ENCODE data around the gene RAB27B.
A peak's percentile ranks its signal among the peaks of the same experiment; 100 is the strongest.

RAB27B gene, protein sequence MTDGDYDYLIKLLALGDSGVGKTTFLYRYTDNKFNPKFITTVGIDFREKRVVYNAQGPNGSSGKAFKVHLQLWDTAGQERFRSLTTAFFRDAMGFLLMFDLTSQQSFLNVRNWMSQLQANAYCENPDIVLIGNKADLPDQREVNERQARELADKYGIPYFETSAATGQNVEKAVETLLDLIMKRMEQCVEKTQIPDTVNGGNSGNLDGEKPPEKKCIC

DNA sequence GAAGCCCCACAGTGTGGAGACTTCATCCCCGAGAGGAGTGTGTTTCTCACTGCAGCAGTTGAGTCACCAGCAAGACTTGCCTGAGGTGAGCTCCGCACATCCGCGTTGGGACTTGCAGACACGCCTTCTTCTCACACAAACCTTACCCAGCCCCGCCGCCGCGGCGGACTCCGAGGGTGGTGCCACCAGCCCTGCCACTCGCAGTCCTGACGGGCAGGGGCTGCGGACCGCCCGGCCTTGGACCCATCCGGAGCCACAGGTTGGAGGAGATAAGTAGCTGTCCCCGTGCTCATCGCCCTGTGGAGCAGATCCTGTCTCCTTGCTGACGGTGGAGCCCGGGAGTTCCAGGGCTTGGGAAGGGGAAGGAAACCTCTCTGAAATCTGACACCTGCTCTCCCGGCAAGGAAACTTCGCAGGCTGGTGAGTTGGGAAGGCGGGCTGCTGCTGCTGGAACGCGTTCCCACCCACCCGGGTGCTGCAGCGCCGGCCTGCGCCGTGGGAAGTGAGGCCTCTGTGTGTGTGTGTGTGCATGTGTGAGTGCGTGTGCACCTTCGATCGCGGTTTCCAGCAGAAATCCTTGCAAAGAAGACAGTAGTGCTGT, at the start of gene RAB27B:
RAB27B (plus strand) TSS at position 197 of the 601 bp plus-strand sequence. CDS start 49,109 bp downstream, outside the sequence.
- peaks cover 17% of the 10 kb centered on the region for H3K27me3 ChIP-seq (ENCODE audit: insufficient read depth, low read length)
- peaks cover 5% of the 10 kb centered on the region for H3K9me3 ChIP-seq (ENCODE audit: low read length)
- H3K4me1 ChIP-seq (ENCODE audit: insufficient read depth, low read length) = peaks cover 9% of the 10 kb centered on the region
- peak within 1 kb of the TSS; percentile 35 for H3K4me3 ChIP-seq (ENCODE audit: low read length)
- no peaks in the 10 kb centered on the region for H3K36me3 ChIP-seq (ENCODE audit: insufficient read depth, low read length)
- peak within 1 kb of the TSS; percentile 49 for H2AFZ ChIP-seq (ENCODE audit: low read depth, low read length)

DNA sequence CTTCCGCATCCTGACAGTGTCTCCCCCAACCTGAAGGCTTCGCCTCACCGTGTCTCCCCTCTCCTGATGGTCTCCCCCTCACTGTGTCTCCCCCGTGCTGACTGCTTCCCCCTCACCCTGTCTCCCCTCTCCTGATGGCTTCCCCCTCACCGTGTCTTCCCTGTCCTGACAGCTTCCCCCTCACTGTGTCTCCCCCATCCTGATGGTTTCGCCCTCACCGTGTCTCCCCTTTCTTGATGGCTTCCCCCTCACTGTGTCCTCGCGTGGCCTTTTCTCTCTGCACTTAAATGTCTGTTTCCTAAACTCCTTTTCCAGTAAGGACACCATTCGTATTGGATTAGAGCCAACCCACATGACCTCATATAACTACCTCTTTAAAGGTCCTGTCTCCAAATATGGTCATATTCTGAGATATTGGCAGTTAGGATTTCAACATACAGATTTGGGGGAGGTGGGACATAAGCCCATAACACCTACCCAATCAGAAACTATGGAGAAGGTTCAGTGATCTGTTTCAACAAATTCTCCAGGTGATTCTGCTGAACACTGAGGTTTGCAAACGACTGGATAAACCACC, 47.9 kb upstream of the RAB27B start:
- Histone ChIP-seq H3K36me3 (ENCODE audit: insufficient read depth, low read length) (no peaks in the 10 kb centered on the region), H3K4me3 (ENCODE audit: low read length) (no peak overlapping the region), H2AFZ (ENCODE audit: low read depth, low read length) (no peak overlapping the region), H3K4me1 (ENCODE audit: insufficient read depth, low read length) (no peaks in the 10 kb centered on the region), H3K9me3 (ENCODE audit: low read length) (no peaks in the 10 kb centered on the region), H3K27me3 (ENCODE audit: insufficient read depth, low read length) (no peaks in the 10 kb centered on the region)

DNA sequence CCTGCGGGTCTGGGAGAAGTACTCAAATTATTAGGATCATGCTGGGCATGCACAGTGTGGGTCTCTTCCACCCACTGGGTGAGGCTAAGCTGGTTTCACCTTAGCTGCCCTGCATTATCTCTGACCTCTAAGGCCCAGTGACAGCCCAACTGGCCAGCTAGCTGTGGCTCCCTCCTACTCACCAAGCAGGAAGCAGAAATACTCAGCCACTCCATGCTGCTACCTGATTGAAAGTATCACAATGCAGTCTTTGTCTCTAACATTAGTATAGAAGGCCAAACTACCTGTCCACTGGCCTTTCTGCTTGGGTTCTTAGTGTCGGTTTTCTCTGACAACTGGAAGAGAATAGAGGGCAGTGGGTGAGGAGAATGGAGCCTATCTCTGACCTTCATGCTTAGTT, 47.3 kb upstream of the RAB27B start:
- Histone ChIP-seq H2AFZ (ENCODE audit: low read depth, low read length) (no peak overlapping the region), H3K9me3 (ENCODE audit: low read length) (no peaks in the 10 kb centered on the region), H3K36me3 (ENCODE audit: insufficient read depth, low read length) (no peaks in the 10 kb centered on the region), H3K4me1 (ENCODE audit: insufficient read depth, low read length) (no peaks in the 10 kb centered on the region), H3K27me3 (ENCODE audit: insufficient read depth, low read length) (no peaks in the 10 kb centered on the region), H3K4me3 (ENCODE audit: low read length) (no peak overlapping the region)

DNA sequence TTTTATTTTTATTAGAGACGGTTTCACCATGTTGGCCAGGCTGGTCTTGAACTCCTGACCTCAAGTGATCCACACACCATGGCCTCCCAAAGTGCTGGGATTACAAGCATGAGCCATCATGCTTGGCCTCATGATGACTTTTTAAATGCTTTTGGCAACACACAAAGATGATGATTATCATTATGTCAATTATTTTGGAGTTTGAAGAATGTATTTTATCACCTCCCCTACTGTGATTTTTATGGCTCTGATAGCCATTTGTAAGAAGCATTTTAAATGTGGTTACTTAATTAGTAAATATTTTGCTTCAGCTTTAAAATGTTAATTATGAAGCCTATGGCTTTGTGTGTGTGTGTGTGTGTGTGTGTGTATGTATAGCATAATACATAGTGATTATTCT, 45.1 kb upstream of the RAB27B start:
- Histone ChIP-seq H3K4me3 (ENCODE audit: low read length) (no peak overlapping the region), H3K36me3 (ENCODE audit: insufficient read depth, low read length) (no peaks in the 10 kb centered on the region), H3K27me3 (ENCODE audit: insufficient read depth, low read length) (no peaks in the 10 kb centered on the region), H3K9me3 (ENCODE audit: low read length) (no peaks in the 10 kb centered on the region), H3K4me1 (ENCODE audit: insufficient read depth, low read length) (no peaks in the 10 kb centered on the region), H2AFZ (ENCODE audit: low read depth, low read length) (no peak overlapping the region)

DNA sequence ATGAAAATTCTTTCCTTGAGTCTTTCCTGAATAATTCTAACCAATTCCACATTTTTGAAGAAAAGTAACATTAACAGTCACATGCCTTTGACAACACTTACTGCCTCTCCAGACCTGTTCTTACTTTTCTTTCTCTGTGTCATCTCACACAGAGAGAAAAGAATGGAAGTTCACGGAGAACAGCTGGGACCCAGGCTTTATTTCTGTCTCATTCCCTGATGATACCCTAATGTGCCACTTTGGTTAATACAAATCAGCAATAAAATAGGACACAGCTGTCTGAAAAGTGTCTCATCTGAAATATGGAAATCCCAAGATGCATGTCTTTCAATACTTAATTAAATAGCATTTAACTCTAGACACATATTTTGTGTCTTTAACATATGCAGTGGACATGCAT, 42.1 kb upstream of the RAB27B start:
- Histone ChIP-seq H3K36me3 (ENCODE audit: insufficient read depth, low read length) (no peaks in the 10 kb centered on the region), H3K4me1 (ENCODE audit: insufficient read depth, low read length) (no peaks in the 10 kb centered on the region), H3K4me3 (ENCODE audit: low read length) (no peak overlapping the region), H2AFZ (ENCODE audit: low read depth, low read length) (no peak overlapping the region), H3K9me3 (ENCODE audit: low read length) (no peaks in the 10 kb centered on the region), H3K27me3 (ENCODE audit: insufficient read depth, low read length) (no peaks in the 10 kb centered on the region)

DNA sequence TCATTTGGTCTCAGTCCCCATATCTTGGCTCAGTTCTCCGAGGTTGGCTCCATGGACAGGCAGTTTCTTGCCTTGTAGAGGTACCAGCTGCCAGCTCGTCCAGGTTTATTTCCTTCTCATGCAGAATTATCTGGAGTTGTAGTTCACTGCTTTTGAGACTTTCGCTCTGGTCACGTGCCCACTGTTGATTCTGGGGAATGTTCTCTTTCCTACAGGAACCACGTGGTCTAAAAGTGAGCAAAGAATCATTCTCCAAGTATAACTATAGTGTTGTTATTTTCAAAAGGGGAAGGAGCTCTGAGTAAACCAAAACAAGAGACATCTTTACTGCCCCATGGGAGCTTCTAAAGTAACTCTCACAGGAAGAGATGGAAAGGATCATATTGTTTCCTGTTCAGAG, 41.2 kb upstream of the RAB27B start:
- H2AFZ ChIP-seq (ENCODE audit: low read depth, low read length) = no peak overlapping the region
- H3K4me1 ChIP-seq (ENCODE audit: insufficient read depth, low read length) = no peaks in the 10 kb centered on the region
- no peaks in the 10 kb centered on the region for H3K9me3 ChIP-seq (ENCODE audit: low read length)
- no peak overlapping the region for H3K4me3 ChIP-seq (ENCODE audit: low read length)
- no peaks in the 10 kb centered on the region for H3K36me3 ChIP-seq (ENCODE audit: insufficient read depth, low read length)
- H3K27me3 ChIP-seq (ENCODE audit: insufficient read depth, low read length) = no peaks in the 10 kb centered on the region

DNA sequence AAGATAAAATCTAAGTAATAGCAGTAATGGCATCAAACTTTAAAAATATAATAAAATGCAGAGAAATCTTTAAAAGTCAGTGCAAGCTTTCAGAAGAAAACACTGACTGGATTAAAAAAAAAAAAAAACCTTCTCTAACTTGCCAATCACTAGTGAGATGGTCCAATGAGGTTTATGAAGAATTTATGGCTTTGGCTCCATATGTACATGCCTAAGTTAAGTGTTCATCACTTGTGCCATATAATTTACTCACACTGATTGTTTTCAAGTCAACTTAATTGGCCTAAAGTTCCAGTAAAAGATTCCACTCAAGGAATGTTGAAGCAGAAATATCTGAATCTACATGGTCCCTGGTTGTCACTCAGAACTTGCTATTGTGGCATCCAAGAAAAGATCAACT, 40.7 kb upstream of the RAB27B start:
- H2AFZ ChIP-seq (ENCODE audit: low read depth, low read length) = no peak overlapping the region
- H3K36me3 ChIP-seq (ENCODE audit: insufficient read depth, low read length) = no peaks in the 10 kb centered on the region
- no peaks in the 10 kb centered on the region for H3K4me1 ChIP-seq (ENCODE audit: insufficient read depth, low read length)
- no peaks in the 10 kb centered on the region for H3K27me3 ChIP-seq (ENCODE audit: insufficient read depth, low read length)
- H3K9me3 ChIP-seq (ENCODE audit: low read length) = no peaks in the 10 kb centered on the region
- no peak overlapping the region for H3K4me3 ChIP-seq (ENCODE audit: low read length)

DNA sequence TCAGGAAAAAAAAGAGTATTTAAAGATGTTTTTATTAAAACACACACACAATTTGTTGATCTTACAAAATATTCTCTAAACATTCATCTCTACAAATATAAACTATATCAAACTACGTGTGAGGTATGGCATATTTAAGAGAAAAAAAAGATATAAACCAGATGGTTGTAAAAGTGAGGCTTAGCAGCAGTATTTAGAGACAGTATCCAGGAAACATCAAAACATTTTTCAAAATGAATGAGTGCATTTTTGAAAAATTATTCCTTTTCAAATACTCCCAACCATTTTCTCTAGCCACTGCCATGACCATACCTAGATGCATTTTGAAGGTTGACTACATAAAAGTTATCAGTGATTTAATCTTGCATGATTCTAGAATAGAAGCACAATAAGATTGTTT, 38.2 kb upstream of the RAB27B start:
- no peaks in the 10 kb centered on the region for H3K27me3 ChIP-seq (ENCODE audit: insufficient read depth, low read length)
- H3K4me3 ChIP-seq (ENCODE audit: low read length) = no peak overlapping the region
- no peak overlapping the region for H2AFZ ChIP-seq (ENCODE audit: low read depth, low read length)
- H3K36me3 ChIP-seq (ENCODE audit: insufficient read depth, low read length) = no peaks in the 10 kb centered on the region
- no peaks in the 10 kb centered on the region for H3K4me1 ChIP-seq (ENCODE audit: insufficient read depth, low read length)
- no peaks in the 10 kb centered on the region for H3K9me3 ChIP-seq (ENCODE audit: low read length)

DNA sequence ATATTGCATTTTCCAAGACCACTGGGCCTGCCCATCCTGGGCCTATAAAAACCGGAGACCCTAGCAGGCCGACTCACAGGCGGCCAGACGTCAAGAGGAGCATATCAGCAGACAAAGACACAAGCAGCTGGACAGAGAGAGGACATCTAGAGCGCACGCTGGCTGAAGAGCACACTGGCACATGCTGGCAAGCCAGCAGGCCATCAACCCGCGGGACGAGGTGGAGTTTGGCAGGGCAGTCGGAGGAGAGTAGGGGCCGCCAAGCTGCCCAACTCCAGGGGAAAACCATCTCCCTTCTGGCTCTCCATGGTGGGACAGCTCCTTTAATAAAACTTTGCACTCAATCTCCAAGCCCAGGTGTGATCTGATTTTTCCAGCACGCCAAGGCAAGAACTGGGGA, 36.6 kb upstream of the RAB27B start:
- Histone ChIP-seq H3K9me3 (ENCODE audit: low read length) (no peaks in the 10 kb centered on the region), H3K27me3 (ENCODE audit: insufficient read depth, low read length) (no peaks in the 10 kb centered on the region), H2AFZ (ENCODE audit: low read depth, low read length) (no peak overlapping the region), H3K36me3 (ENCODE audit: insufficient read depth, low read length) (no peaks in the 10 kb centered on the region), H3K4me3 (ENCODE audit: low read length) (no peak overlapping the region), H3K4me1 (ENCODE audit: insufficient read depth, low read length) (no peaks in the 10 kb centered on the region)

DNA sequence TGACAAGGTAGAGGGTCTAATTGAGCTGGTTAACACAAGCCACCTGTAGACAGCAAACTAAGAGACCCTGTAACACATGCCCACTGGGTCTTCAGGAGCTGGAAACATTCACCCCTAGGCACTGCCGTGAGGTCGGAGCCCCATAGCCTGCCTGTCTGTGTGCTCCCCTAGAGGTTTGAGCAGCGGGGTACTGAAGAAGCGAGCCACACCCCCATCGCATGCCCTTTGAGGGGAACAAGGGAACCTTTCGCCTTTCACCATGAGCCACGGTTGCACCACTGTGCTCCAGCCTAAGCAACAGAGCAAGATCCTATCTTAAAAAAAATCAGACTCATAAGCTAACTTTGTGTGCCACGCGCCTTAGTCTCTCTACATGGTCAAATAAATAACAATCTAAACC, 36.2 kb upstream of the RAB27B start:
- no peaks in the 10 kb centered on the region for H3K27me3 ChIP-seq (ENCODE audit: insufficient read depth, low read length)
- no peaks in the 10 kb centered on the region for H3K4me1 ChIP-seq (ENCODE audit: insufficient read depth, low read length)
- no peaks in the 10 kb centered on the region for H3K9me3 ChIP-seq (ENCODE audit: low read length)
- no peaks in the 10 kb centered on the region for H3K36me3 ChIP-seq (ENCODE audit: insufficient read depth, low read length)
- H3K4me3 ChIP-seq (ENCODE audit: low read length) = no peak overlapping the region
- no peak overlapping the region for H2AFZ ChIP-seq (ENCODE audit: low read depth, low read length)

DNA sequence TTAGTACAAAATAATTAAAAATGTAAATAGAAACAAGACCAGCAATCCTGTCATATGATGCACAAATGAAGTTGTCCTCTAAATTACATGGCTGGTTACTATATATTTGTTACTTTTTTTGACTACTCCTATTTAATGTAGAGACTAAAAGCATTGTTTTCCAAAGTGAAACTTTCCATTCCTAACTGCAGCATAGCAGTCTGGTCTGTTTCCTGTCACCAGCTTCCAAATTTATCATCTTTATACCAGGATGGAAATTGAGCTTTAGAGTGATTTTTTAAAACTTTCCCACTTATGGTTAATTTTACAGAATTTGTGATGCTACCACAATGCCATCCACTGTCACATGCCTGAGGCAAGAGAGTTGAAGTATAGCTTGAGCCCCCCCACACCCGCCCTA, 33.5 kb upstream of the RAB27B start:
- Histone ChIP-seq H2AFZ (ENCODE audit: low read depth, low read length) (no peak overlapping the region), H3K27me3 (ENCODE audit: insufficient read depth, low read length) (no peaks in the 10 kb centered on the region), H3K4me3 (ENCODE audit: low read length) (no peak overlapping the region), H3K4me1 (ENCODE audit: insufficient read depth, low read length) (no peaks in the 10 kb centered on the region), H3K9me3 (ENCODE audit: low read length) (no peaks in the 10 kb centered on the region), H3K36me3 (ENCODE audit: insufficient read depth, low read length) (no peaks in the 10 kb centered on the region)

DNA sequence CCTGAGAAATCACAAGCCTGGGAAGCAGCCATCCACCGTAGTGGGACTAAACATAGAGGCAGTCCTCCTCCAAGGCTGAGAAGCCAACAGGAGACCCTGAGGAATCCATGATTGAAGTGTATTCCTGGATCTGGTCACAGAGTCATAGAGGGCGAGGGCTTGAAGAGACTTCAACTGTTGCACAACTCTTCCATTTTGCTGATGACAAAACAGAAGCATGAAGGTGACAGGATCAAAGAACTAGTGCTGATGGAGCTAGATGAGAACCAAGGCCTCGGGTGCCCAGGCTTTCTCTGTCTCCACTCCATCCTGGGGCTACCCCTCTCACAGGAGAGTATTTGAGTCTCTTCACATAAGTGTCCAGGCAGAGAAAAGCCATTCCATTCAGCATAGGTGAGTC, 30.1 kb upstream of the RAB27B start:
- H3K4me3 ChIP-seq (ENCODE audit: low read length) = no peak overlapping the region

DNA sequence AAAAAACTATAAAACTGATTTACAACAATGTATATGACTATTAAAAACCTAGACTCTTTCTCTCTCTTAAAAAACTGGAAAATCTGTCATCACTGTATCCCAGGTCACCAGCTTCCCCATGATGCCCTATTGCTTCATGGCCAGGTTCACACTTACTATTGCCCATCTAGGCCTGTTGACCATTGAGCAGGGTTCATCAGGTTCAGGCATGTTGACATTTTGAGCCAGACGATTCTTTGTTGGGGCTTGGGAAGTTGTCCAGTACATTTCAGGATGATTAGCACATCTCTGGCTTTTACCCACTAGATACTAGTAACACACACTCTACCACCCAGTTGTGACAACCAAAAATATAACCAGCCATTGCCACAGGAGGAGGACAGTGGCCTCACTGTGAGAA, 26.9 kb upstream of the RAB27B start:
- H3K36me3 ChIP-seq (ENCODE audit: insufficient read depth, low read length) = no peaks in the 10 kb centered on the region
- H3K4me1 ChIP-seq (ENCODE audit: insufficient read depth, low read length) = no peaks in the 10 kb centered on the region
- H3K9me3 ChIP-seq (ENCODE audit: low read length) = no peaks in the 10 kb centered on the region
- H2AFZ ChIP-seq (ENCODE audit: low read depth, low read length) = no peak overlapping the region
- H3K27me3 ChIP-seq (ENCODE audit: insufficient read depth, low read length) = no peaks in the 10 kb centered on the region
- no peak overlapping the region for H3K4me3 ChIP-seq (ENCODE audit: low read length)

More for the DNA sequence above, 30.1 kb upstream of the RAB27B start:
- no peak overlapping the region for H2AFZ ChIP-seq (ENCODE audit: low read depth, low read length)
- no peaks in the 10 kb centered on the region for H3K4me1 ChIP-seq (ENCODE audit: insufficient read depth, low read length)
- no peaks in the 10 kb centered on the region for H3K9me3 ChIP-seq (ENCODE audit: low read length)
- H3K27me3 ChIP-seq (ENCODE audit: insufficient read depth, low read length) = no peaks in the 10 kb centered on the region
- H3K36me3 ChIP-seq (ENCODE audit: insufficient read depth, low read length) = no peaks in the 10 kb centered on the region

DNA sequence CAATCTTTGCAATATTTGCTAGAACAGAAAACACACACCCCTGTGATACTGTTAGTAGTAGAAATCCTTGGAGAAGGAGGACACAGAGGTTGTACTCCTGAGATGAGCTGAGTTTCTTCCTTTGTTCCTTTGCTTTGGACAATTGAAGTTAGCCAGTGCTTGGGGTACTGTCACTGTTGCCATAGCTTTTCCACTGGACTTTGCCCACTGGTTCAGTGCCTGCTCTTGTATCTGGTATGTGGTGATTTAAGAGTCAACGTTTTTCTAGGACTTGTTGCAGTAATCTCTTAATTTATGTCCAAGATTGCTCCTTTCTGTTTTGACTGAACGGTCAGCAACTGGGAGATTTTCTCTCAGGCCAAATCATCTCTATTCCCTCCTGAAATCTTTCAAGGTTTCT, 26.1 kb upstream of the RAB27B start:
- Histone ChIP-seq H3K9me3 (ENCODE audit: low read length) (no peaks in the 10 kb centered on the region), H3K36me3 (ENCODE audit: insufficient read depth, low read length) (no peaks in the 10 kb centered on the region), H2AFZ (ENCODE audit: low read depth, low read length) (no peak overlapping the region), H3K4me3 (ENCODE audit: low read length) (no peak overlapping the region), H3K4me1 (ENCODE audit: insufficient read depth, low read length) (no peaks in the 10 kb centered on the region), H3K27me3 (ENCODE audit: insufficient read depth, low read length) (no peaks in the 10 kb centered on the region)
